DMS 273 treated with DMSO at 0.1 percent for 48 hours (cell line): ENCODE results near the gene PNCK.
"Not testable (repeated sequence)": the region's sequence is repeated elsewhere in the genome, so short reads cannot be mapped to it uniquely, and the experiment has no call there.

ENCODE experiments used
- DNase-seq: peaks from one replicate; lab custom pipeline; 2025; lab: John Stamatoyannopoulos, UW

Gene PNCK

DNA sequence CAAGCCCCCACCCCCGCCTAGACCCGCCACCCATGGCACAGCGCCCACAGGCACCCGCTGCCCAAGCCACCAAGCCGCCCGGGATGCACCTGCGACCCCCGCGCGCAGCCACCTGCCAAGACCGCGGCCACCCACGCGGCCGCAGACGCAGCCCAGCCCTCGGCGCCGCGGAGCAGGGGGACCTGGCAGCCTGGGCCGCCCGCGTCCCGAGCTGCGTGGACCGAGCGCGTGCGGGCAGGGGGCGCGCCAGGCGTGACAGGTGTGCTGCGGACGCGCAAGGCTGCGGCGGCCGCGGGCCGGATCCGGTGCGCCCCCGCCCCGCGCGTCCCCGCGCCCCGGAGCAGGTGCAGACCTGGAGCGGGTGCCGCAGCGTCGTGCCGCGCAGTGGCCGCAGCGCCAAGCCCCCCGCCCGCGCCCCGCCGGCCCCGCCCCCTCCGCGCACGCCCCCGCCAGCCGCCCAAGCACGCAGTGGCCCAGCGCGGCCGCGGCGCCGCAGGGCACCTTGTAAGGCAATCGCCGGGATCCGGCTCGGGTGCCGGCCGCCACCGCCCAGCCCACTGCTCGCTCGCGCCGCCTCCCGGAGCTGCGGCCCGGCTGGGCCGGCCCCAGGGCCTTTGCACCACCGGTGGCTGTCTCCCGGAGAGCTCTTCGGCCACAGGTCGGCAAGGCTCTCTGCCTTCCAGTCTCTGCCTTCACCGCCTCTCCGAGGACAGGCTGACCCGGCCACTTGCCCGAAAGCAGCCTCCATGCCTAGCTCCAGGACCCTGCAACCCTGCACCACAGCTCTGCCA is at the start of gene PNCK:
Gene PNCK, minus strand, starts transcription at position 386 of the 791 bp plus-strand sequence. CDS start 737 bp downstream, outside the sequence.
- DNase-seq = no peak

DNA sequence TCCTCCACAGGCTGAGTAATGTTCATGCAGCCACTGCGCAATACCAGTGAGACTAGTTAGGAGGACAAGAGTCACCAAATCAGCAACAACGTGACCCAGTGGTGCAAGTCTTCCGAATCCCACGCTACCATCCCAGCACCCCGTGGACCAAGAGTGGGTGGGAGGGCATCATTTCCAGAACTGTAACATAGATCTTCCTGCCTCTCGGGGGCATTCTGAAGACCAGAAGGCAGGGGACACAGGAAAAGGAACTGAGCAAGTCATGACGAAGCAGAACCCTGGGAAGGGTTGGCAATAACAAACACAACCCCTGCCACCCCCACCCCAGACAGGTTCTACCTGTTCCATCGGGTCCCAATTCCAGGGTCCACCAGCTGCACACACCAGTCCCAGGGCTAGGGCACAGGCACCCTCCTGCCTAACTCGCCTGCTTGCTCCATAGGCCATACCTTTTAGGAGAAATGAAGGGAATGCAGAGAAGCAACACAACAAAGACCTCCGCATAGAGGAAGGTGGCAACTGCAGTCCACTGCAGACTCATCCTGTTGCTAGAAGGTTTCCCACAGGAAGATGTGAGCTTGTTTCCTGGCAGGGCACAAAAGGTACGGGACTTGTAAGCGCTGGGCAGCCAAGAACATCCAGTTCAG is 49.2 kb upstream of the PNCK start:
- DNase-seq = no peak

DNA sequence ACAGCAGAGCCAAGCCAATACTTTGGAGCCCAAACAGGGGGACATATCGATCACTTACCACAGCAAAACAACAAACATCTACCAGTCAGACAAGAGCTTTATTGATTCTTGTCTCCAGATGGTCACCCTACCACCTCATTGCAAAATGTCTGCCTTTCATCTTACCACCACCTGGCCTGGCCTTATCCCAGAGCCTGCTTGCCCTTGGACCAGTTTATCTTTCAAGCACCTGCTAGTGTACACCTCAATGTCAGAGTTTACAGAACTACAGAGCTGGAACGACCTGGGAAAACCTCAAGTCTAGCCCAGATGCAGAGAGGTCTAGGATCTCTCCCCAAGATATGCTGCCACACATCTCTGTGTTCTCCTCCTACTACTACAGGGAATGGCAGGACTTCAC is 46.1 kb upstream of the PNCK start:
- no peak for DNase-seq

DNA sequence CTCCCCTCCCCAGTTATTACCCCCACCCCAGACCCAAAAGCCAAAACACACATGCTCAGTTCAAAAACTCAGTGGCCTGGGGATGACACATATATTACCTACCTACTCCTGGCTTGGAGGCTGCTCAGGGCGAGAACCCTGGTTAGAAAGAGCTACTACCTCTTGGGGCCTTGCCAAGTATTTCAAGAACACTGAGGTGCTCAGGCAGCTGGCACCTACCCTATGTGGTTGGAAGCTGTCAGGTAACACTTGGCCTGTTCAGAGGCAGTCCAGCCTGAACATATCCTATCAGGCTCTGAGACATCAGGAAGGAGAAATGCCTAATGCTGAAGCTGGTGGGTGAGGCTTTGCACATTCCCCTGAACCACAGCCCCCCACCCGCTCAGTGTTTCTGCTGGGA is 45.6 kb upstream of the PNCK start:
- no peak for DNase-seq

GRCh38 chrX:153717445-153717844 is 43.8 kb upstream of the PNCK start:
- no peak for DNase-seq

- no peak for DNase-seq
Measured at GRCh38 chrX:153714256-153714655, 40.6 kb upstream of the PNCK start.

DNA sequence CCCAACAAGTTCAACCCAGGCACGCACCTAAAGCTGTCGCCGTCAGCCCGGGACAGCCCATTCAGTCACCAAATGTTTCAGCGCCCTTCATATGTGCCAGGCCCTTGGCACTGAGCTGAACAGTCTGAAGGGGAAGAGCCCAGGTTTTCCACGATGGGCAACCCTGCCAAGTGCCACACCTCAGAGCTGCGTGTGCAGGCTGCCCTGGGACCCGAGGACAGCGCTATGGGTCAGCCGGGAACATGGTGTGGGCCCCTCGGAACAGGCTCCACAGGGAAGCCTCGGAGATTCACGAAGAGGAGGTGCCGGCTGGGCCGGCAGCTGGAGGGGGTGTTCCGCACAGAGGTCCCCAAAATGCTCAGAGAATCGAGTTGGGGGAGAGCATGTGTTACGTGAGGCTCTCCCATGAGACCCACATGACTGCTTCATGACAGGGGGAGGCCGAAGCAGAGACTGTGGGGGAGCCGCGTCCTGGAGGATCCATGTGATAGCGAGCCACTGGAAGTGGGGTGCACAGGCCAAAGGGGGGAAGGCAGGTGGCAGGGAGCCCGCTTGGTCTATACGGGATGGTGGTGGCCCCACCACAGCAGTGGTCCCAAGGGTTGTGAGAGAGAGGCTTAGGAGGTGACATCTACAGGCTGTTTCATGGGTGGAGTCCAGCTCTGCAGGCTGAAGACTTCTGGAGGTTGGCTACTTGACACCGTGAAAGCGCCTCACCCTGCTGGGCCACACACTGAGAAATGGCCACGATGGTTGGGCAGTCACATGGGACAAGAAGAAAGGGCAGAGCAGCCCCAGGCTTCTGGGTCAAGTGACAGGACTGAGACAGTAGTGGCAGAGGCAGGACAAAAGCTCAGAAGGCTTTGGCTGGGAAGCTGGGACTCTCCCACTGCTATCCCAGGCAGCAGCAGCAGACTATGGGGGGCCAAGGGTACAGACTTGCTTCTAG is 36.4 kb upstream of the PNCK start:
- no peak for DNase-seq

DNA sequence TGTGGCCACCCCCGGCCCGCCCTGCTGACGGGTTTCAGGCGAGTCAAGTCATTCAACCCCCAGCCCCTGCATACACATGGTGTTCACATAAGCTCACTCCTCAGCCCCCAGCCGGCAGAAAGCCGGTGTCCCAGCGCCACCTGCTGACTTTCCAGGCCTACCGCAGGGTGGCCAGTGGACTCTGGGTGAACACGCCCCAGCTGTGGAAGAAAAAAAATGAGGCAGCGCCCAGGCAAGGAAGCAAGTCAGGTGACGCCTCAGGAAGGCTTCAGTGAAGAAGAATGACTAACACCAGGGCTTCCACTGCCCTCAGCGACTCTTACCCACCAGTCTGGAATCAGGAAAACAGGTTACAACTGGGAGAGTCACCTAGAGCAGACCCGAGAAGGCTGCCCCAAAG is 34.8 kb upstream of the PNCK start:
- DNase-seq = peak; percentile 47

DNA sequence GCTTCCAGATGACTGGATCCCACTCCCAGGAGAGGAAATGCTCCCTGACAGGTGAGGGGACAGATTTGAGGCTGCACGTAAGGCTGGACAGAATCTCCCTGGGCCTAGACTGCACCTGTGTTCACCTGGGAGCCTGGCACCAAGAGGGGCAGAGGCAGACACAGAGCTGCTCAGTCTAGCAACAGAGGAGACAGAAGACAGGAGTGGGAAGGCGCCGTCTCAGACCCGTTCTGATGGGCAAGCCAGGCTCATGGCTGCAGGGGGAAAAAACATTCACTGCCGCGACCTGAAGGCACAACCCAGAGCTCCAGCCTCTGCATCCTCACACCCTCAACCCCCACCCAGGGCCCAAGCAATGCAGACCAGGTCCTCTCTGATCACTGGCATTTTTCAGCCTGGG is 33.8 kb upstream of the PNCK start:
- DNase-seq = no peak

- DNase-seq = no peak
Measured at GRCh38 chrX:153706799-153707198, 33.2 kb upstream of the PNCK start.

DNA sequence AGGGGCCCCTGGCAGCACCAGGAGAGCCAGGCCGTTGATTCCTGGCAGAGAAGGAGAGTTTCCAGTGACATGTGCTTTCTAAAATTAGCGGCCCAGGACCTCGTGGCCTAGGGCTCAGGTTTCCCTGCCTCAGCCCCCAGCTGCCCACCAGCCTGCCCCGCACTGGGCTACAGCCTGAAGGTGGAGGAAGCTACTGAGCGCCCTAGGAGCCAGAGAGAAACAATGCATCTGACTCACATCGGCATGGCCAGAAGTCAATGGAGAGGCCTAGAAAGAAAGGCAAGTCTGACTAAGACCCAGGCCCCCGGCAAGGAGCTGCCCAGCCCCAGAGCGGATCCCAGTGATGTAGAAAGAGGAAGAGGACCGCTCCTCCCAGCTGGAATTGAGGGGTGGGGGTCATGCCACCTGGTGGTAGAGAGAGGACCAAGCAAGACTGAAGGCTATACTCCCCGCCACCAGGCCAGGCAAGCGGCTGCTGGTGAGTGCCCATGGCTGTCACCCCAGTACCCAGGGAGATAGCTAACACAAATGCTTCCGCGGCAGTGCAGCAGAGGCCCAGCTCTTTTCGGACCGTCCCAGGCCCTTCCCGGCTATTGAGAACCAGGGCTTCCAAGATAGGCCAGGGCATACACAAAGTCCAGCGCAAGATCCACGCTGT is 31.9 kb upstream of the PNCK start:
- not testable (repeated sequence) for DNase-seq

DNA sequence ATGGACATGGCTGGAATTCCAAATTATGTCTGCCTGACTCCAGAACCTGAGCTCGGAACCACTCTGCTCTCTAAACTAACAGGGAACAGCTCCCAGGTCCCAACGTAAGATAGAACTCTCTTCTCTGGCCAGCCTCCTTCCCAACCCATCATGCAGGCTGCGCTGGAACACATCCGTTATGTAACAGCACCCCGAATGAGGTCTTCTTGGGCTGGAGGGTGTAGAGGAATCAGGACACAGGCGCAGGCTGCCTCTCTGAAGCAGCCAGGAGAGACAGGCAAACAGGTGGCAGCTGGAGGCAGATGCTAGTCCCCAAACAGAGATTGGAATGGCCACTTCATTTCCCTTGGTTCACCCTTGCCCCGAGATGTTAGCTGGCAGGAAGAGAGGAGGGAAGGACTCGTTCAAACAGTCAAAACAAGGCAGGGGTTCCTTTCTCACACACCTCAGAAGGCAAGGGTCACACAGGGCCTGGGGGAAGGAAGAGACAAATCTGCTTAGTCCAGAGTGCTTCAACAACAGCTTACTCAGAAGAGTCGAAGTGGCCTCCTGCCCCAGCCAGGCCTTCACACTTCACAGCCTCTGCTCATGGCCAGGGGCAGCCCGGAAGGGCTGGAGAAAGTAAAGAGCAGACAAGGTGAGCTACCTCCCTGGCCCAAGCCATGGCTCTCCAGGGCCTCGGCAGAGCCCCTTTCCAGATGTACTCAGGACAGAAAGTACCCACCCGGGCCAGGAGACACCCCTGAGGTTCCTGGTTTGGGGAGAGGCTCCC is 31.2 kb upstream of the PNCK start:
- not testable (repeated sequence) for DNase-seq

DNA sequence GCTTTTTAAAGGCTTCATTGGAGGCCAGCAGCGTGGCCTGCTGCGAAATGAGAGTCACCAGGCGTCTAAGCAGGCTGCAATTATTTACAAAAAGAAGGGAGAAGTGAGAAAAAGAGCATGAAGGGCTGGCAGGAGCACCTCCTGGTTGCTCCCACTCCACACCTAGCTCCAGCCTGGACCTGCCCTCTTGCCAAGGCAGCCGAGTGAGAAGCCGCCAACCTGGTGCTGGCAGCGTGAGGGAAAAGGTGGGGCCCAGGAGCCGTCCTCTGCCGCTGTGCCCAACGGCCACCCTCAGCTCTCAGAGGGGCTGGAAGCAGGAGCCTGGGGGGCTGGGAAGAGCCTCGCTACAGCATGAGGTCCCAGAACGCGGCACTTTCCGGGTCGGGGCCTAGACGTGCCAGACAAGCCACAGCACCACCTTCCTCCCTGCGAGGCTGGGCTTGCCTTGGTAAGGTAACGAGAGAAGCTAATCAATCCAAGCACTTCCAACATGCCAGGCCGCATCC is 30.5 kb upstream of the PNCK start:
- DNase-seq = no peak

GRCh38 chrX:153703036-153703370 is 29.4 kb upstream of the PNCK start:
- no peak for DNase-seq

GRCh38 chrX:153702336-153703035 is 28.9 kb upstream of the PNCK start:
- no peak for DNase-seq

DNA sequence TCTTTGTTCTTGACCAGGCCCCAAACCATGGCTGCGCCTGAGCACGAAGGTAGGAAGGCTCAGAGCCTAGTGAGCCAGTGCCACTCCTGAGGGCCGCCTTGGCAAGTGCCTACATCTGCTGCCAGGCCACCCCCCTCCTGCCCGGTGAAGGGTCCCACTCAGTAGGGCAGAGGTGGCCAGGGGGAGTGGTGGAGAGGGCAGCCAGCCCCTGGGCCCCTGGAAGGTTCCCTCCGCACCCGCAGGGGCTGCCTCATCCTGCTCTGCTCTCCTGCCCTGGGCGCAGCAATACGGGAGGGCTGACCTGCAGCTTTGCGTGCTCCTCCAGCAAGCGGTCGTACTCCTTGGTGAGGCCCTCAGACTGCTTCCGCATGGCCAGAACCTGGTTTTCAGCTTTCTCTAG is 28.1 kb upstream of the PNCK start:
- DNase-seq = no peak

DNA sequence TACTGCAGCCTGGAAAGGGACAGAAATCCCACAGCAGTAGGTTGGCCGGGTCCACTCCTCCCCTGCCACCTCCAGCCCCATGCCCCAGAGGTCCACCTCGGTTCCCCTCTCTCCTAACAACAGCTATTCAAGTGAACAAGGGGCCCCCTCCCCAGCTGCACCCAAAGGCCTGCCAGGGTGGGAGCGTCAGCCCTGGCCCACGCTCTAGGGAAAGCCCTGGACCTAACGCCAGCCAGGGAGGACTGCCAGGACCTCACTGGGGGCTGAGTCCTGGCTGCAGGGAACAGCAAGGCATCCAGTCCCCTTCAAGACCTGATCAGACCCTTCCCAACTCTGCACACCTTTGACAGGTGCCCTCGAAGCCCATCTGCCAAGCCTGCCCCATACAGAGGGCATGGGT is 27.4 kb upstream of the PNCK start:
- no peak for DNase-seq

DNA sequence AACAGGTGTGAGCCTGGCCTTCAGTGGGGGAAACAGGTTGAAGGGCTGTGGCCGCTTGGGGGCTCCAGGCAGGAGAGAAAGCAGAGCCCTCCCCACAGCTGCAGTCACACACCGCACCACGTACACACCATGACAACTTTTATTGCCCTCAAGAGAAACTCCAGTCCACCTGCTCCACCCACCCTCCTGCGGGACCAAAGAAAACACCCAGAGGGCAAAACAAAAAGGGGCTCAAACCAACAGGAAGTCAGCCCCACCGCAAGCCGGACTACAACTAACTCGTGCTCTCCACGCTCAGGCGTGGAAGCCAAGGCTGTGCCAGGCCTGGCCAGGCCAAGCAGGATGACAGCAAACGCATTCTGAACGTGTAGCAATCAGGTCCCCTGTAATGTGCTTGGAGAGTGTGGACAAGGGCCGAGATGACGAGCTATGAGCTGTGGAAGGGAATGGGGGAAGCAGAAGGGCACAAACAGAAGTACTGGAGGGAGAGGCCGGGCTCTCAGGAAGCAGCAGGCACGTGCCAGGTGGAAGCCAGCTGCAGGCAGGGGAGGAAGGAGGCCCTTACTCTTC is 26.8 kb upstream of the PNCK start:
- DNase-seq = no peak

- not testable (repeated sequence) for DNase-seq
Measured at GRCh38 chrX:153699784-153700371, 26.3 kb upstream of the PNCK start.
